IMR-90 (cell line): ENCODE measurements around the gene LRRC8E. TPM values are rescaled to one million over a fixed set of nuclear protein-coding genes. Genes with fewer than 3 reads are reported as not detected.

ENCODE experiments used
- ATAC-seq: fragments of 200-7000 bp; cut with Tn5 transposase; 2 replicates; pipeline ENCODE4 v1.9.1; 2020; ENCODE audit warnings: low read depth, mild to moderate bottlenecking, moderate library complexity
- BruUV-seq: library from RNA; stranded (reverse); fragments of 400-500 nt; replicated peaks from 2 replicates; lab custom pipeline; 2021; lab: Mats Ljungman, UMichigan
- CTCF ChIA-PET: fragments of 300-600 bp; formaldehyde crosslinking; extraction: SDS; loops from one replicate; lab custom pipeline; 2021; ENCODE audit warnings: antibody characterized with exemption; lab: Yijun Ruan, JAX
- POLR2A ChIA-PET: fragments of 300-600 bp; sonication (Branson Sonifier 250); formaldehyde crosslinking; loops from one replicate; lab custom pipeline; 2022; ENCODE audit warnings: antibody characterized with exemption; ENCODE audit not compliant: unreplicated experiment; lab: Charles Lee
- DNase-seq: peaks from one replicate; pipeline ENCODE4 v3.0.0; 2013
- H2AFZ ChIP-seq: replicated peaks from 2 replicates; pipeline ENCODE3; 2013; ENCODE audit warnings: low read length, mild to moderate bottlenecking; ENCODE audit not compliant: poor library complexity
- H2AK5ac ChIP-seq: 2 replicates; pipeline ENCODE4 v1.6.1; 2013; ENCODE audit warnings: low read depth, low read length, inconsistent platforms
- H2AK9ac ChIP-seq: replicated peaks from 2 replicates; pipeline ENCODE3; 2013; ENCODE audit warnings: mild to moderate bottlenecking, low read depth, low read length, moderate library complexity; ENCODE audit not compliant: poor library complexity
- H2BK120ac ChIP-seq: 2 replicates; pipeline ENCODE4 v1.6.1; 2013; ENCODE audit warnings: low read depth, low read length, inconsistent platforms
- H2BK15ac ChIP-seq: 3 replicates; pipeline ENCODE4 v1.6.1; 2013; ENCODE audit warnings: low read depth, low read length, inconsistent platforms
- H2BK20ac ChIP-seq: 2 replicates; pipeline ENCODE4 v1.6.1; 2013; ENCODE audit warnings: low read depth, mild to moderate bottlenecking, inconsistent platforms, low read length, moderate library complexity
- H2BK5ac ChIP-seq: 2 replicates; pipeline ENCODE4 v1.6.1; 2013; ENCODE audit warnings: mild to moderate bottlenecking, low read depth, low read length, inconsistent platforms; ENCODE audit not compliant: poor library complexity, severe bottlenecking
- H3K14ac ChIP-seq: replicated peaks from 2 replicates; pipeline ENCODE4 v1.6.1; 2013; ENCODE audit warnings: low read depth, low read length, inconsistent platforms
- H3K18ac ChIP-seq: 2 replicates; pipeline ENCODE4 v1.6.1; 2013; ENCODE audit warnings: low read depth, low read length, control low read depth
- H3K23ac ChIP-seq: 2 replicates; pipeline ENCODE4 v1.6.1; 2013; ENCODE audit warnings: low read depth, low read length, inconsistent platforms
- H3K27ac ChIP-seq: 2 replicates; pipeline ENCODE4 v1.5.1; 2013; ENCODE audit warnings: mild to moderate bottlenecking, control low read depth, low read length; ENCODE audit not compliant: insufficient read depth
- H3K27me3 ChIP-seq: 2 replicates; pipeline ENCODE4 v1.6.1; 2013; ENCODE audit warnings: low read length; ENCODE audit not compliant: control insufficient read depth, insufficient read depth
- H3K36me3 ChIP-seq: 2 replicates; pipeline ENCODE4 v1.6.1; 2013; ENCODE audit warnings: low read length, mixed read lengths; ENCODE audit not compliant: control insufficient read depth, insufficient read depth
- H3K4ac ChIP-seq: 2 replicates; pipeline ENCODE4 v1.6.1; 2013; ENCODE audit warnings: low read depth, low read length, inconsistent platforms
- H3K4me1 ChIP-seq: 2 replicates; pipeline ENCODE4 v1.6.1; 2013; ENCODE audit warnings: low read length, mixed read lengths; ENCODE audit not compliant: control insufficient read depth, insufficient read depth
- H3K4me2 ChIP-seq: 2 replicates; pipeline ENCODE4 v1.6.1; 2013; ENCODE audit warnings: low read depth, mild to moderate bottlenecking, control low read depth, low read length, moderate library complexity
- H3K4me3 ChIP-seq: 2 replicates; pipeline ENCODE4 v1.5.1; 2013; ENCODE audit warnings: low read depth, mild to moderate bottlenecking, control low read depth, low read length, moderate library complexity; ENCODE audit not compliant: insufficient read depth
- H3K56ac ChIP-seq: 2 replicates; pipeline ENCODE4 v1.6.1; 2013; ENCODE audit warnings: low read length, inconsistent platforms; ENCODE audit not compliant: insufficient read depth; ENCODE audit errors: extremely low read depth
- H3K79me1 ChIP-seq, 2 experiments: 2 replicates each; pipeline ENCODE4 v1.6.1; 2013; ENCODE audit warnings: low read length in 2 of 2, inconsistent platforms in 1 of 2, low read depth in 1 of 2
- H3K9ac ChIP-seq: 2 replicates; pipeline ENCODE4 v1.6.1; 2013; ENCODE audit warnings: low read depth, low read length, control low read depth
- H3K9me1 ChIP-seq: 2 replicates; pipeline ENCODE4 v1.6.1; 2013; ENCODE audit warnings: low read length, inconsistent platforms; ENCODE audit not compliant: insufficient read depth
- H3K9me3 ChIP-seq: 2 replicates; pipeline ENCODE4 v1.6.1; 2013; ENCODE audit warnings: low read length; ENCODE audit not compliant: control insufficient read depth, insufficient read depth
- H4K20me1 ChIP-seq: 2 replicates; pipeline ENCODE4 v1.6.1; 2013; ENCODE audit warnings: low read length, inconsistent platforms; ENCODE audit not compliant: insufficient read depth
- H4K5ac ChIP-seq: 2 replicates; pipeline ENCODE4 v1.6.1; 2013; ENCODE audit warnings: mild to moderate bottlenecking, low read depth, low read length, control low read depth
- H4K8ac ChIP-seq, 2 experiments: 2 replicates each; pipeline ENCODE4 v1.6.1; 2013; ENCODE audit warnings: low read depth in 2 of 2, low read length in 2 of 2, control low read depth in 1 of 2, inconsistent platforms in 1 of 2
- H4K91ac ChIP-seq: 2 replicates; pipeline ENCODE4 v1.6.1; 2013; ENCODE audit warnings: low read depth, low read length, inconsistent platforms; ENCODE audit not compliant: insufficient read depth
- BHLHE40 ChIP-seq: fragments of 150-350 bp; IDR thresholded peaks from 2 replicates; pipeline ENCODE4 v1.6.1; 2016; ENCODE audit warnings: mild to moderate bottlenecking, low read depth, low read length
- MXI1 ChIP-seq: IDR thresholded peaks from 2 replicates; pipeline ENCODE4 v1.6.1; 2012; ENCODE audit warnings: low read depth, mild to moderate bottlenecking, low read length, moderate library complexity, borderline replicate concordance
- SMC3 ChIP-seq: fragments of 150-350 bp; IDR thresholded peaks from 2 replicates; pipeline ENCODE4 v1.6.1; 2016; ENCODE audit warnings: low read depth, mild to moderate bottlenecking, antibody characterized with exemption, low read length, moderate library complexity
- WGBS, 2 experiments: methylation state at CpG; one replicate each; pipeline versions ENCODE4 v1.1.5 to v1.1.7; 2013; ENCODE audit warnings: missing lambda C conversion rate in 2 of 2; ENCODE audit not compliant: insufficient read length in 1 of 2; ENCODE audit errors: extremely low coverage in 2 of 2; 5-methylcytosine and 5-hydroxymethylcytosine counted together
- dilution Hi-C: fragments of 300-500 bp; cut with HindIII; formaldehyde crosslinking; loops from one replicate; pipeline ENCODE4 v1.14.3; 2018; ENCODE audit warnings: low sequenced_read_pairs; ENCODE audit not compliant: unreplicated experiment
- in situ Hi-C: fragments of 300-500 bp; cut with MboI; formaldehyde crosslinking; loops from 3 replicates; pipeline ENCODE4 v1.14.3; 2019; ENCODE audit warnings: low sequenced_read_pairs, inconsistent platforms, mixed read lengths
- intact Hi-C: fragments of 100-400 bp; cut with micrococcal nuclease; formaldehyde crosslinking; loops from 2 replicates; pipeline ENCODE4 v1.10.0; 2022
- polyA plus RNA-seq, 3 experiments: library from polyadenylated mRNA; depleted of rRNA; stranded (reverse); fragments of >200 nt; gene quantifications; 2 replicates each; pipeline ENCODE4 v1.2.3, GENCODE V29; 2012; ENCODE audit warnings: low replicate concordance in 1 of 3
- total RNA-seq: library from RNA; depleted of rRNA; stranded (reverse); fragments of >200 nt; gene quantifications from 2 replicates; pipeline ENCODE4 v1.2.3, GENCODE V29; 2012

The LRRC8E gene
- total and polyA plus RNA-seq, 2 of the 4 experiments (the other 2 are of a cell fraction), result 6.4 to 7.2 TPM

GRCh38 chr19:7899751-7900378, 11.6 kb downstream of the LRRC8E start:
- no peak overlapping the region for H2BK5ac ChIP-seq

More at GRCh38 chr19:7899751-7900378, 11.6 kb downstream of the LRRC8E start:
- ChIA-PET CTCF (no interaction called here), POLR2A (interaction anchor here (0.5 to 0.7 kb wide), 2 partner anchors 14 to 21 kb away, joined by 3 to 9 read pairs; no protein-coding TSS in a partner anchor)
- Histone ChIP-seq H2AFZ (no peak overlapping the region), H2BK120ac (no peak overlapping the region), H2AK5ac (no peak overlapping the region), H3K27ac (no peak overlapping the region), H3K4ac (no peak overlapping the region), H3K36me3 (peaks cover 16% of the 10 kb centered on the region), H3K4me1 (peaks cover 7% of the 10 kb centered on the region), H2BK15ac (no peak overlapping the region), H3K4me2 (no peak overlapping the region), H3K14ac (no peak overlapping the region), H4K91ac (no peak overlapping the region), H4K8ac (no peak overlapping the region), H3K23ac (no peak overlapping the region), H4K5ac (no peak overlapping the region), H3K56ac (no peak overlapping the region), H4K20me1 (peaks cover 8% of the 10 kb centered on the region), H2AK9ac (no peak overlapping the region), H3K9me1 (peaks cover 10% of the 10 kb centered on the region), H3K4me3 (no peak overlapping the region), H3K79me1 (peaks cover 9 to 21% of the 10 kb centered on the region in 2 experiments; a peak in 3 of 4 replicates), H3K27me3 (no peaks in the 10 kb centered on the region), H2BK20ac (no peak overlapping the region), H3K18ac (no peak overlapping the region), H3K9me3 (no peaks in the 10 kb centered on the region), H3K9ac (no peak overlapping the region)
- intact Hi-C loops (no loop called here), dilution Hi-C loops (no loop called here), in situ Hi-C loops (no loop called here)
- no TSS peak for BruUV-seq
- DNase-seq (no peak), ATAC-seq (no peak)
- TF ChIP-seq MXI1 (no peak), SMC3 (no peak), BHLHE40 (no peak)
- WGBS, 2 experiments, result 95% methylated on average over 21 of the region's 34 CpGs; no CpG with 5 or more reads in 1 of the 2 experiments
